Effector CD4-positive, alpha-beta T cell (primary cell): ENCODE data around the gene DPYSL4.

Source experiments
- DNase-seq: peaks from one replicate; pipeline ENCODE4 v3.0.0-alpha.2; 2020

The DPYSL4 gene

DNA sequence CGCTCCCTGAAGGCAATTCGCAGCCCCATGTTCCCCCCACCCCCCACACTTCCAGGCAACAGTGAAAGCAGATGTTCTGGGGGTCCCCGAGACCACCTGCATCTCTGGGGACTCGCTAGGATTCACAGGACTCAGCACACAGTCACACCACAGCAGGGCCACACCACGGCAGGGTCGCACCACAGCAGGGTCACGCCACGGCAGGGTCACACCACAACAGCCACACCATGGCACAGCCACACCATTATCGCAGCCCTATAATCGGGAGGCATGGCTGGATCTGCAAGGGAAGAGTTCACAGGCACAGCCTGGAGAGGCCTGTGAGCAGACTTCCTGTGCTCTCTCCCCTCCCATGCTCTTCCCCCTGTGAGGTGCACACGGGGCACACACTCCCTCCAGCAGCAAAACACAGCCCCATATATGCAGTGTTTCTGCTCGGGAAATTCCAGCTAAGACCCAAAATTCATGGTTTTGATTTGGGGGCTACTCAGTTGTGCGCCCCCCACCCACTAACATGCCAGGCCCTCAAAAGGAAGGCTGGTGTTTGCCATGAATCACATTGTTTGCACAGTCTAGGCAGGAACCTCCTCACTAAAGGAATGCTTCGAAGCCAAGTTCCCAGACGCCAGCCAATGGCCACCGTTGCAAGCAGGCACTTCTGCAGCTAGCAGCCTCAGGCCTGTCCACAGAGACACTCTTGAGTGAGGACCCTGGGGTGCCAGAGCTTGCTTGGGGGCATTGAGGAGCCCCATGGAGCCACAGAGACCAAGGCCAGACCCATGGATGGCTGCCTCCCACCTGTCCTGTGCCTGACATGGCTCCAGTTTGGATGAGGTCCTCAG, 7.0 kb upstream of the DPYSL4 start:
- no peak for DNase-seq

DNA sequence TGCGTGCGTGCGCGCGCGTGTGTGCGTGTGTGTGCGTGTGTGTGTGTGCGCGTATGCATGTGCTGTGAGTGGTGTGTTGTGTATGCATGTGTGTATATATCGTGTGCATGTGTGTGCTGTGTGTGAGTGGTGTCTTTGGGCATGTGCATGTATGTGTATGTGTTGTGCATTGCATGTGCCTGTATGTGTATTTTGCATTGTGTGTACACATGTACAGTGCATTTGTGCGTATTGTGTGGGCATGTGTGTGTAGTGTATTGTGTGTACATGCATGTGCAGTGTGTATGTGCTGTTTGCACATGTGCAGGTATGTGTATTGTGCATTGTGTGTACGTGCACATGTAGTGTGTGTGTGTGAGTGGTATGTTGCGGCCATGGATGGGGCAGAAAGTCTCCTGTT, 6.0 kb upstream of the DPYSL4 start:
- DNase-seq = no peak

DNA sequence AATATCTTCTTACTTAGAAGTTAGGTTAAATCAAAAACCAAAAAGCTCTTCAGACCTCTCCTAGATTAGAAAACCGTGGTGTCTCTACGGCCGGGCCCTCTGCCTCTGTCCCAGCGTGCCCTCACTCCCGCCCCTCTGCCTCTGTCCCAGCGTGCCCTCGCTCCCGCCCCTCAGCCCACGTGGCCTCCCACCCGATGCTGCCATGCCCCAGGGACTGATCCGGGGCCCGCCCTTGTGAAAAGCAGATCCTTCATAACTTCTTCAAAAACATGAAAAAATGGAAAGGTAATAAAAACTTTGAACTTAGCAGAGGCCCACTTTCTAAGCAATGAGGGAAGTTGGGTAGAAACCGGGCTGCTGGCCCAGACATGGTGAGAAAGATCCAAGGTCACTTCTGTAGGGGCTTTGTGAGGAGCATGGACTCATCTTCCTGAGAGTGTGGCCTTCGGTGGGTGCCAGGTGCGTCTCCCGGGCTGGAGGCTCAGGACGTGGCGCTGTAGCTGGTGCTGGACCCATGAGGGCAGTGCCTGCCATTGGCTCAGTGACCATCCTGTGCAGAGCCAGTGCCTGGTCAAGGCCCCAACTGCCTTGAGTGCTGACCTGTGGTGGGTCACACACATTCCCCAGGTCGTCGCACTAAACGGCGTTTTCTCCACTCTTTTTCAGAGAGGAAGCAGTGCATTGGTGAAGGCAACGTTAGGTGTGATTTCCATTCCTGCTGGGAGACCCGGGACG, 4.9 kb upstream of the DPYSL4 start:
- no peak for DNase-seq

DNA sequence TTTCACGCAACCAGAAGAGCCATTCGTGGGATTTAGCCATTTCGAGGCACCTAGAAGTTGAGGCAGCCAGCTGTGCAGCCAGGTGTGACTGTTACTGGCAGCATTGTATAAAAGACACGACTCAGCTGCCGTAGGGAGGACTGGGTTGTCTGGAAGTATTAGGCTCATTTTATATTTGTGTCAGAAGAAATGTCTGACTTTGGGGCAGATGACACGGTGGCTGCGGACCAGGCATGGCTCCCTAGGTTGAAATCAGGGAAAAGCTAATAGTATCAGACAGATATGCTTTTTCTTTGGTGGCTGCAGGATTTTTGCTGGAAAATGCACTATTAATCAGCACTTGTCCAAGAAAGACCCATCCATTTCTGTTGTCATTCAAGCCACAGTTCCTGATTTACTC, 4.2 kb upstream of the DPYSL4 start:
- DNase-seq = no peak

DNA sequence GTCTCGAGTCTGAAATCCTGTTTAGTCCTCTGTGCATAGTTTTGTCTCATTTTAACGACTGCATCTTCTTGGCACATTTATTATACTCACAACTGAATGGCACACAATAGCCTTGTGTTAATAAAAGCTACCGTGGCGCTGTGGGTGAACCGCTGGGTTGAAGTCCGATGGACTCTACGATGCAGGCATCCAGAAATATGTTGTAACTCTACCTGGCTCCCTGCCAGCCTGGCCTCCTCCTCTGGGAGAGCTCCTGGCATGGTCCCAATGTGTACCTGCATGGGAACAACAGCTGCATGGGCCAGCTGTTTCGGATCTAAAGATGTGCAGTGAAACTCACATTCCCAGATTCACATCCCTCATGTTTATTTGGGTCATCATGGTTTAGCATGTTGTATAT, 3.7 kb upstream of the DPYSL4 start:
- DNase-seq = no peak

DNA sequence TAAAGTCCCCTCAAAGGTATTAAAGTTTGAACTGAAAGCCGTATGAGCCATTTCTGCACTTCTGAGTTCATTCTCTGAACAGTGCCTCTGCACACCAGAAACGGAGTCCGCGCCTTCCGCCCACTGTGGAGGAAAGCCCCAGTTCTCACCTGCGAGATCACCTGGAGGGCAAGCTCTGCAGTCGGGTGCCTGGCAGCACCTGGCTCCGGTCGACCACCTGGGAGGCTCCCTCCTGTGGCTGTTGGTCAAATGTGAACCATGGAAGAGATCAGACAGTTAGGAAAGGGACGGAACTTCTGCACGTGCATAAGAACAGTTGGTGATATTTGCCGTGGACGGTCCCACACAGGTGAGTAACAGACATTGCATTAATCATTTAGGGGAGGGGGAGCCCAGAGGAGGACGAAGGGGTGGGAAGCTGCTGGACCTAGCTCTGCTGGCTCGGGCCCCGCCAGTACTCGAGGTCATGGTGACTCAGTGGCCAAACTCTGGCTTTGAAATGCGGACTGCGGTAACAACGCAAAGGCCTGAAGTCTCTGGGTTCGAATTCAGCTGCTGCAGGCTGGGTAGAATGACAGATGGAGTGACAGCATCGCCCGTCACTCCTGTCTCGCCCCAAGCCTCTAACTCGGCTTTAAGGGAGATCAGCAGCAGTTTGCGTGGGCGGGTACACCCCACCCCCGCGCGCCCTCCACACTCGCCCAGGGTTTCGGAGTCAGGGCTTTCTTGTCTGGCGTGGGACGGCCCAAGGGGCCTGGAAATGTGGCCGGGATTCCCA, 1.7 kb upstream of the DPYSL4 start:
- no peak for DNase-seq

DNA sequence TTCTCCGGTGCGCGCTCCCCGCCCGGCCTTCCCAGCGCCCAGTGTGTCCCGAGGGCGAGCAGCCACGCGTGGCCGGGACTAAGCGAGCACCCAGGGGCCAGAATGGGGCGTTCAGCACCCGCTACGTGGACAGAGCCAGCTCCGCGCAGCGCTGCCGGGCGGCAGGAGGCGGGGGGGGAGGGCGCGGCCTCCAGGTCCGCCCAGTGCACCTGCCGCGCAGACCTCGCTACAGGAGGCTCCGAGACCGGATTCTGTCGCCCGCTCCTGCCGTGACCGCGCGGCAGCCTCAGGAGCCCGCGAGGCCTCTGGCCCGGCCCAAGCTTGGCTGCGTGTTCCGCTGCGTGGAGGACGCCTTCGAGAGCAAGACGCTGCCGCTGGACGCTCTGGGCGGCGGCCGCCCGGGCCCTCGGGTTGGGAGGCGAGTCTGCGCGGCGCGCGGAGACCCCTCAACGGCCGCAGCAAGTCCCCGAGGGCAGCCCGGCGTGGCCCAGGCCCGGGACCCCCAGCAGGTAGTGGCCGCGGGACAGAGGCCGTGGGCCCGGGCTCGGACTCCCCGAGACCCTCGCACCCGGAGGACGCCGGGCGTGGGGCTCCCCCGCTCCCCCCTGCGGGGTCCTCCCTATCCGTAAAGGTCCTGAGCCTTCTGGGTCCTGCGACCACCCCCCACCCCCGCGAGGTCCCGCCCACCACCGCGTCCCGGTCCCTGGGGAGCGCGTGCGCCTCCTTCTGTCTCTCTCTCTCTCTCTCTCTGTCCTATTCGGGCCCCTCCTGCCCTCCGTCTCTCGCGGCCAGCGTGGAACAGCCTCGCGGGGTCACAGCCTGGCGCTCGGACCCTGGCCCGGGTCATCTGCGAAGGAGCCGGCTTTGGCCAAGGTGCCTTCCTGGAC, 904 bp upstream of the DPYSL4 start:
- DNase-seq = peak; percentile 44

DNA sequence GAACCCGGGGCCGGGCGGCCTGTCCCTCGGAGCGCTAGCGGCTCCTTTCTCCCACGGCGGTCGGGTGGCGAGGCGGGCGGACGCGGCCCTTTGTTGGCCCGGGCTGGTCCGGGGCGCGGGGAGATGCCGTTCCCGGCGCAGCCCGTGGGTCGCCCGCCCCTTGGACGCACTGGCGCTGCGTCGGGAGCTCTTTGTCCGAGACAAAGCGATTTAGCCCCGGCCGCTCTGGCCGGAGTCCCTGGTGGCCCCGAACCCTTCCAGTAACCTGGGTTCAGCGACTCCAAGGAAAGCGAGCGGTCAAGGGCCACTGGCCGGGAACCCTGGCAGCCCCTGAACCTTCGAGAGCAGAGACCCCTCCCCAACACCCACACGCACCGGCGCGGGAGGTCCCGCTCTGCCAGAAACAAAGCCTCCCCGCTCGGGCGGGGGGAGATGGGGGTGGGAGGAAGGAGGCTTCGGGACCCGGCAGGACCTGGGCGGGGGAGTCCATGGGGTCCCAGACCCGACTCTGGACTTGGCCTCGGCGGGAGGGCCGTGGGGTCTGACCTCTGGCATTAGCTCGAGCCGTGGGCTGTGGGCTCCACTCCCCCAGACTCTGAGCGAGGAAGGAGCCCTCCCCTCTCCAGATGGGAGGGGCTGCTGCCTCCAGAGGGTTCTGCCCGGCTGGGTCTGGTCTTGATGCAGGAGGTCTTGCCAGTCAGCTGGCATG, 836 bp downstream of the DPYSL4 start:
- DNase-seq = no peak

DNA sequence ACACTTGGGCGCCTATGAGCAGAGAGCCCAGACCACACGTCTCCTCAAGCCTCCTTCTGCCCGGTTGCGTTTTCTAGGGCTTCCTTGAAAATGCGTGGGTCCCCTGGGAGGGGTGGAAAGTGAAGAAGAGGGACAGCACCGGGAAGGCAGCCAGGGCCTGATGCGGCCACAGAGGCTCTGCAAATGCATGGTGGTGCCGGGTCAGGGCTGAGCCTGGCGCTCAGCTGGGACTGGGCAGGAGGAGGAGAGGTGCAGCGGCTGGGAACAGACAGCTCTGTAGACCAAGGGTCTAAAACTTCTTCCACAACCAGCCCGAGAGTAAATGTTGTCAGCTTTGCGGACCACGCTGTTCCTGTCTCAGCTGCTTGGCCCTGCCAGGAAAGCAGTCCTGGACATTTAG, 1.6 kb downstream of the DPYSL4 start:
- DNase-seq = no peak

DNA sequence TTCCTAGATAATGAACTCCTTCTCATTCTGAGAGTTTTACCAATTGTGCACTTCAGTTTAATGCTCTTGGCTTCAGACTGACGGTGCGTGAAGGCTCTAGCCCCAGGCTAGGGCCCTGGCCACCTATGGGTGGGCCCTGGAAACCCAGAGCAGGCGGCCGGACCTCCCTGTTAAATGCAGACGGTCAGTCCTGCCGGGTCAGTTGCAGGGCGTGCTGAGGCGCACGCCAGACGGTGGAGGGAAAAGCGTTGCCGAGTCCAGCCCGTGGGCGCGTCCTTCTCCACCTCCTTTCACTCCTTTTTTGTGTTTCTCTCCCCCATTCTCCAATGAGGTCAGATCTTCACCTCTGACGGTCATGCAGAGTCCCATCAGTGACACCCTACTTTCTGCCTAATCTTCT, 2.3 kb downstream of the DPYSL4 start:
- no peak for DNase-seq

DNA sequence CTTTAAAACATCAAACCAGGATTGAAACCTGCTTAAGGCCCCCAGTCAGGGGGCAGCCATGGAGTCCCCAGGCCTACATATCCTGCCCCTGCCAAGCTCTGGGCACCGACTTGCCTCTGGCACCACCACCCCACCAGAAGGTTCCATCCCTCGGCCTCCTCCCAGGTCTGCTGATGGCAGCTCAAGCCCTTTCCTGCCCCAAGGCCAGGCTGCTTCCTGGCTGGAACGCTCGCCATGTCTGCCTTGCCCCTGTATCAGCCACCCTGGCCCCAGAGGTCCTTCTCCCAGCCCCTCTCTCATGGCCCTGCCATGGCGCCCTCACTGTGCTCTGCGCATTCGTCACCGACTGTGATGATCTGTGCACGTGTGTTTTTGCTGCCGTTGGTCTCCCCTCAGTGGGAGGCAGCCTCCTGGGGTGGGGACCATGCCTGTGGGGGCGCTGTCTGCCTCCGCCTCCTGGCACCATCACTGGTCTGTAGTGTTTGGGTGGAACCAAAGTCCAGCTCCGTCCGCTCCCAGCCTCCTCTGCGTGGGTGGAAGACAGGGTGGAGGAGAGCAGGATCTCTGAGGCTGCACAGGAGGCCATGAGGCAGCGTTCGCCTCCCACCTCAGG, 3.2 kb downstream of the DPYSL4 start:
- DNase-seq = no peak

DNA sequence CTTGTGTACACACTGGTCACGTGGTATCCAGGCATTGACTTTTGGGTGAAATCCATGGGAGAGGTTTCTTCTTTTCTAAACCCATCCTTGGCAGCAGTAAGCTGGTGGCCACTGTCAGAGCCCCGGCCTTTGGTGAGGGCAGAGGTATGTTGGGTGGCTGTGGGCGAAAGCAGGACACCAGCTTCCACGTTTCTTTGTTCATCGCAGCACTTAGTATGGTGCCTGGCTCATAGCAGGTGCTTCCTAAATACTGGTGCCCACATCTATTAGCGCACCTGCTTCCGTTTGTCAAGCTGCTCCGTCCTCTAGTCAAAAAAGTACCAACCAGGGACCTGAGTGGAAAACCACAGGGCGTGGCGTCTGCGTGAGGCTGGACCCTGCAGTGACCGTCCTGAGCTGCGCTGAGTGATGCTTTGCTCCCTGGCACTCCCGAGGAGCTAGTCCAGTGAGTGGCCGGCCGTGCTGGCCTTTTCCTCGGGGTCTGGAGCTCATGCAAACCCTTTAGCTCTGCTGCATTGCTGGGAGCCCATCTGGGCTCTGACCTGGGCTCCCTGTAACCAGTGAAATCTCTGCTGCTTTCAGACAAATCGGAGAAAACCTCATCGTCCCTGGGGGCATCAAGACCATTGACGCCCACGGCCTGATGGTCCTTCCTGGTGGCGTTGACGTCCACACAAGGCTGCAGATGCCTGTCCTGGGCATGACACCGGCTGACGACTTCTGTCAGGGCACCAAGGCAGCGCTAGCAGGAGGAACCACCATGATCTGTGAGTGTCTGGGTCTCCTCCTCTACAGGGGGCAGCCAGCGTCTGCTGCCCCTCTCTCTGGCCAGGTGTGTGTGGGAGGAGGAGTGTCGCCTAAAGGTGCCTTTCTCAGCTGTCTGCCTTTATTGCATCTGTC, 5.6 kb downstream of the DPYSL4 start:
- DNase-seq = no peak

DNA sequence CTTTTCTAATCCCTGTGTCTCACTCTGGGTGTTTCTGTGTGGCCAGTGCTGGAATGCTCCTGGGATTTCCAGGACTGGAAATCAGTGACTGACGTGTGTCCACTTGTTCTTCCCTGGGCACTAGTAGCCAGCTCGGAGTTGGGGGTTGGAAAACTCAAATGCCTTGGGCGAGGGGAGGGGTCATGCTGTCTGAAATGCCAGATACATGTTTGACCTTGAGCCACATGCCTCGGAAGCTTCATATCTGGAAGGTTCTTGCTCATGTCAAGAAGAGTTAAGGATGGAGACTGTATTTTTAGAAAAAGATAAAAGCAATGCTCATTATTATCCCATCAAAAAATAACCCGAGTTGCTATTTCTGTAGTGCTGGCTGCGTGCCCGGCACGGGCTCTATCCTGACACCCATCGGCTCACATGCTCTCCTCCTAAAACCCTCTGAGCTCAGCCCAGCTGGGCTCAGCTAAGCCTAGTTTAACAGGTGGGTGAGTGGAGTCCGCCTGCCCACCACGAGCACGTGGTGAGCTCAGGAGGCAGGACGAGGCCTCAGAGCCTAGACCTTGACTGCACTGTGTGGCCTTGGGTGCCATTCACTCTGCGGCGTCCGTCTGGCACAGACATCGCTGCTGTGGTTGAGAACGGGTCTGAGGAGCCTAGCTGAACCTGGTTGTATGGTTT, 6.4 kb downstream of the DPYSL4 start:
- DNase-seq = no peak

DNA sequence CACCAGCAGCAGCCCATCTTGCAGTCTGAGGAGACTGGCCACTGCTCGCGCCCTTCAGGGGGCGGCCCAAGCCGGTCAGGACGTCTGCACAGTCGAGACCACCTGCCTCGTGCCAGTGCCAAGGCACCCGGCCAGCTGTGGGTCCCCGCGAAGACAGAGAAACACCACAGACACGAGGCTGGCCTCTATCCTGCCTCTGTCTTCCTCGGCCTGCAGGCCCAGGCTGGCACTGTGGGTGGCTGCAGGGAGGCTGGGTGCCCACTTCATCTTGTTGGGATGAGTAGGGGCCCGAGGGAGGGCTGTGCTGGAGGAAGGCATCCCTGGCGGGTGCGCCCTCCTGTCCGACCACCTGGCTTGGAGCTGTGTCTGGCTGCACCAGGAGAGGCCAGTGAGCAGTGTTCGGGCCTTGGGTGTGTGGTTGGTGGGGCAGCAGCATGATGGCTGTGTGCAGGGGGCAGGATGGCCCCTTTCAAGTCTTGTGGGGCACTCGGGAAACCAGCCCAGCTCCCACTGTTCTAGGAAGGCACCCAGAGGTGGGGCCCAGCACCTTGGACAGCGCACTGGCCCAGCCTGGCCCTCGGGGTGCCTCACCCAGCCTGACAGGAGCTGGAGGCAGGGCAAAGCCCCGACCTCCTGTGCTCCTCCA, 7.3 kb downstream of the DPYSL4 start:
- no peak for DNase-seq

DNA sequence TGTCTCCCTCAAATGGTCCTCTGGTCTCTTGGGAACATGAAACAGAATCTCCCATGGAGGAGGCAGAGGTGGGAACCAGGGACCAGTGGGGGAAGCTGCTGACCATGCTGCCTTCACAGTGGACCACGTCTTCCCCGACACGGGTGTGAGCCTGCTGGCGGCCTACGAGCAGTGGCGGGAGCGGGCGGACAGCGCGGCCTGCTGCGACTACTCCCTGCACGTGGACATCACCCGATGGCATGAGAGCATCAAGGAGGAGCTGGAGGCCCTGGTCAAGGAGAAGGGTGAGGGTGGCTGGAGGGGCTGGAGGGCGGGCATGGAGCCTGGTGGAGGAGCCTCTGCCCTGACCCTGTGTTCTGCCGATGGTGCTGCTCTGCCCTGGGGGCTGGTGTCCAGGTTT, 8.0 kb downstream of the DPYSL4 start:
- no peak for DNase-seq

DNA sequence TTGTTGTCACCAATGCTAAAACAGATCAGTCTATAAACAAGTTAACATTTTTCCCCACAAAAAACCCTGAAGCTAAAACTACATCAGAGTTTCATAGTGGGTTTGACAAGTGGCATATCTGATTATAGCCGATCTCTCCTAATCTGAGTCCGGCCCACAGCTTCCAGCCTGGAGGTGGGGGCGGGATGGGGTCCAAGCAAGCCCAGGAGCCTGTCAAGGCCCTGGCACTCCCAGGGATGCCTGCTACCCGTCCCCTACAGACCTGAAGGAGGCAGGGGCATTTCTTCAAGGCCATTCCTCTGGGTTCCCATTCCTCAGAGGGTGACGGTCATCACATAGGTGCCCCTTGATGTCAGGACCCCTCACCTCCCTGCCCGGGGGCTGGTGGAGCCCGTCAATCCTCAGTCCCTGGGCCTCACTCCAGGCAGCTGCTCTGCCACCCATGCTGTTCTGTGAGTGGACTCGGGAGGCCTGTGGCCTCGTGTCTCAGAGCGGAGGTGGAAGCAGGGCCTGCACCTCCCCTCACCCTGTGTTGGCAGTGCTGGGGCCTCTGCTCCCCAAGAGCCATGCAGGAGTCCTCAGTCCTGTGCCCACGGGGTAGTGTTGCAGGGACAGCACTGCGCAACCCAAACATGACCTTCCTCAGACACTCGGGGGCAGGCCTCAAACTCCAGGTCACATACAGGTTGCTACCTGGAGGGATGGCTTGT, 8.8 kb downstream of the DPYSL4 start:
- DNase-seq = no peak

DNA sequence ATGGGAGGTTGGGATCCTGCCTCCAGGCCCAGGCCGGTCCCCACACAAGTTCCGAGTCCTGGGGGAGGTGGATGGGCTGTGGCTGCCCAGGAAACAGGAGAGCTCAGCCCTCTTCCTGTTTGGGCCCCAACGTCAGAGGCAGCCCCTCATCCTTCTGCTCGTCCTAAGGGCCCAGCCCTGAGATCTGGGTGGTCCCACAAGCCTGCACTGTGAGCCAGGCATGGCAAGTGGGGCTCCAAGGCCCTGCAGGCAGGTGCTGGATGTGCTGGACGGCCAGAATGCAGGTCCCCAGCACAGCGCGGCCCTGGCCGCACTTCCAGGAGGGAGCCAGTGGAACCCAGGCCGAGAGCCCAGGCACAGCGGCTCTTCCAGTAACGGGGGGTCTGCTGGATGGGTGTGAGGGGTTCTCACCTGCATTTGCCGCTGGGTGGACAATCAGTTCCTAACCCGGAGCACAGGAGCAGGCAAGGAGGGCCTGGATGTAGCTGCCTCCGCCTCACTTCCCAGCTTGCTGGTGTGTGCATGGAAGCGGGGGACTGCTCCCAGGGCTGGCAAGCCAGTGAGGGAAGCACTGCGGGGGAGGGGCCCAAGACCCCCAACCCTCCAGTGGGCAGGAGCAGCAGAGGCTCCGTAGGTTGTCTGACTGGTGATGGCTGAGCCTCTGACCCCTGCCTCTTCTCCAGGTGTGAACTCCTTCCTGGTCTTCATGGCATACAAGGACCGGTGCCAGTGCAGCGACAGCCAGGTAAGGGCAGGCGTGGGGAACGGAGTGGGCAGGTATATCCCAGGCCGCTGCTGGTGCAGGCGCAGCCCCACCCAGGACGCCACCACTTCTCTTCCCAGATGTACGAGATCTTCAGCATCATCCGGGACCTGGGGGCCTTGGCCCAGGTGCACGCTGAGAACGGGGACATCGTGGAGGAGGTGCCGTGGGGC, 9.7 kb downstream of the DPYSL4 start:
- DNase-seq = no peak
